GM20000 (cell line): ENCODE measurements around the gene CREB5.

Experiments
- DNase-seq: peaks from one replicate; pipeline ENCODE4 v3.0.0; 2012; ENCODE audit warnings: low spot score
- CTCF ChIP-seq: IDR thresholded peaks from 2 replicates; pipeline ENCODE4 v1.5.1; 2012; ENCODE audit warnings: mild to moderate bottlenecking, control low read depth; ENCODE audit errors: extremely low read depth, missing control alignments

The CREB5 gene

GRCh38 chr7:28487487-28487886, 75.2 kb downstream of the CREB5 start:
- no peak for DNase-seq
- TF ChIP-seq CTCF: no peak

- TF ChIP-seq CTCF: no peak
- DNase-seq: no peak
These were observed 75.9 kb downstream of the CREB5 start for GRCh38 chr7:28488061-28488791.

- no peak for DNase-seq
- TF ChIP-seq CTCF: no peak
These were observed 78.5 kb downstream of the CREB5 start for GRCh38 chr7:28490831-28491230.

GRCh38 chr7:28493477-28493876, 81.2 kb downstream of the CREB5 start:
- no peak for TF ChIP-seq CTCF
- DNase-seq: no peak

- TF ChIP-seq CTCF: no peak
- DNase-seq: no peak
These were observed 84.7 kb downstream of the CREB5 start for GRCh38 chr7:28497009-28497408.

- no peak for TF ChIP-seq CTCF
- DNase-seq: no peak
These were observed 86.3 kb downstream of the CREB5 start for GRCh38 chr7:28498636-28499035.

- TF ChIP-seq CTCF: no peak
- DNase-seq: no peak
These were observed 87.8 kb downstream of the CREB5 start for GRCh38 chr7:28500138-28500537.
